Measurements from ENCODE around the gene NOX5.
"Not testable (repeated sequence)": the region's sequence is repeated elsewhere in the genome, so short reads cannot be mapped to it uniquely, and the experiment has no call there.

Gene NOX5, protein sequence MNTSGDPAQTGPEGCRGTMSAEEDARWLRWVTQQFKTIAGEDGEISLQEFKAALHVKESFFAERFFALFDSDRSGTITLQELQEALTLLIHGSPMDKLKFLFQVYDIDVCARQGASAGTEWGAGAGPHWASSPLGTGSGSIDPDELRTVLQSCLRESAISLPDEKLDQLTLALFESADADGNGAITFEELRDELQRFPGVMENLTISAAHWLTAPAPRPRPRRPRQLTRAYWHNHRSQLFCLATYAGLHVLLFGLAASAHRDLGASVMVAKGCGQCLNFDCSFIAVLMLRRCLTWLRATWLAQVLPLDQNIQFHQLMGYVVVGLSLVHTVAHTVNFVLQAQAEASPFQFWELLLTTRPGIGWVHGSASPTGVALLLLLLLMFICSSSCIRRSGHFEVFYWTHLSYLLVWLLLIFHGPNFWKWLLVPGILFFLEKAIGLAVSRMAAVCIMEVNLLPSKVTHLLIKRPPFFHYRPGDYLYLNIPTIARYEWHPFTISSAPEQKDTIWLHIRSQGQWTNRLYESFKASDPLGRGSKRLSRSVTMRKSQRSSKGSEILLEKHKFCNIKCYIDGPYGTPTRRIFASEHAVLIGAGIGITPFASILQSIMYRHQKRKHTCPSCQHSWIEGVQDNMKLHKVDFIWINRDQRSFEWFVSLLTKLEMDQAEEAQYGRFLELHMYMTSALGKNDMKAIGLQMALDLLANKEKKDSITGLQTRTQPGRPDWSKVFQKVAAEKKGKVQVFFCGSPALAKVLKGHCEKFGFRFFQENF

DNA sequence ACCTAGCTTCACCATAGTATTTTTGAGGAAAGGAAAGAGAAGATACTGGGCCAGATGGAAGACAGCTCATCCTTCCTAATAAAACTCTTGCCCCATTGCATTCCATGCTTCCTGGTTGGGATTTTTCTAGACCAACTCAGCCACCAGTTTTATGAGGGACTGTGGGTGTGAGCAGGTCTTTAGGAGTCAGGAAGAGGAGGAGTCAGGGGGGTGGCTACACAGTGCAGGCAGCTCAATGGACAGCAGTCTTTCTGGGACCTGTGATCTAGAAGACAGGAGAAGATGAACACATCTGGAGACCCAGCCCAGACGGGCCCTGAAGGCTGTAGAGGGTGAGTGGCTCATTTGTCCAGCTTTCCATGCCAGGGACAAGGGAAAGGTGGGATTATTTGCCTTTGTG is at the start of gene NOX5:
TSS of gene NOX5 (plus strand) at position 242 of the 400 bp plus-strand sequence. CDS start at position 283, 41 bp downstream.
- no peak for DNase-seq

DNA sequence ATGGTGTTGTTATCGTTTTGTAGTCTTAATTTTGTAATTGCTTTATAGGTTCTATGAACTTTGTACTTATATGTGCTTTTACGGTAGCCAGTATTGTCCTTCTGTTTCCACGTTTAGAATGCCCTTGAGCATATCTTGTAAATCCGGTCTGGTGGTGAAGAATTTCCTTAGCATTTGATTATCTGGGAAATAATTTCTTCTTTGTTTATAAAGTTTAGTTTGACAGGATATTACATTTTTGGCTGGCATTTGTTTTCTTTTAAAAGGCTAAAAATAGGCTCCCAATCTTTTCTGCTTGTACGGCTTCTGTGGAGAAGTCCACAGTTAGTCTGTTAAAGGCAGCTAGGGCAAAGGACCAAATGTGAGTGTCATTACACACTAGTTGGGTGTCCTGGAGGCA is 47.5 kb upstream of the NOX5 start:
- DNase-seq = no peak

DNA sequence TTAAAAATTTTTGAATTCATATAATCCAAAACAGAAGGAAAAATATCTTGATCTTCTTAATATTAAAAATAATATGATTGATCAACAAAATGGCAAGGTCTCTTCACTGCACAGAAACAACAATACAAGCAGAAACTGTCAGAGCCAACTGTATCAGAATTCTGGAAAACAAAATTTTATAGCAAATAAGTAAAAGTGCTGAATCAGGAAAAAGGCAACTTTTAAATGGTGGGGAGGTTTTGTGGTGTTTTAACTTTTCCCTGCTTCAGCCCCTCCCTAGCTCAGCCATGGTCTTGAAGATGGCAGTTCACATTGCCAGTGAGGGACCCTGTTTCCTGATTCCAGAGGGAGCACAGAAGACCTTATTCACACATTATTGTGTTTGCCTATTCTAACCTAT is 46.5 kb upstream of the NOX5 start:
- DNase-seq = no peak

DNA sequence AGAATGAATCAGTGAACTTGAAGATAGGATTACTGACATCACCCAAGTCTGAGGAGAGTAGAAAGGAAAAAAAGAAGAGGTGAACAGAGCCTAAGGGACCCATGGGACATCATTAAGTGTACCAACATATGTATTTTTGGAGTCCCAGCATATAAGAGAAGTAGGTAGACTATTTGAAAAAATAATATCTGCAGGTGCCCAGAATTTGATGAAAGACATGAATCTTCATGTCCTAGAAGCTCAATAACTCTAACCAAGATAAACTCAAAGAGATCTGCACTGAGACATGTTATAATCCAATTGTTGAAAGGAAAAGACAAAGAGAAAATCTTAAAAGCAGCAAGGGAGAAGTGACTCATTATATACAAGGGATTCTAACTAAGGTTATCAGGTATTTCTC is 45.2 kb upstream of the NOX5 start:
- no peak for DNase-seq

DNA sequence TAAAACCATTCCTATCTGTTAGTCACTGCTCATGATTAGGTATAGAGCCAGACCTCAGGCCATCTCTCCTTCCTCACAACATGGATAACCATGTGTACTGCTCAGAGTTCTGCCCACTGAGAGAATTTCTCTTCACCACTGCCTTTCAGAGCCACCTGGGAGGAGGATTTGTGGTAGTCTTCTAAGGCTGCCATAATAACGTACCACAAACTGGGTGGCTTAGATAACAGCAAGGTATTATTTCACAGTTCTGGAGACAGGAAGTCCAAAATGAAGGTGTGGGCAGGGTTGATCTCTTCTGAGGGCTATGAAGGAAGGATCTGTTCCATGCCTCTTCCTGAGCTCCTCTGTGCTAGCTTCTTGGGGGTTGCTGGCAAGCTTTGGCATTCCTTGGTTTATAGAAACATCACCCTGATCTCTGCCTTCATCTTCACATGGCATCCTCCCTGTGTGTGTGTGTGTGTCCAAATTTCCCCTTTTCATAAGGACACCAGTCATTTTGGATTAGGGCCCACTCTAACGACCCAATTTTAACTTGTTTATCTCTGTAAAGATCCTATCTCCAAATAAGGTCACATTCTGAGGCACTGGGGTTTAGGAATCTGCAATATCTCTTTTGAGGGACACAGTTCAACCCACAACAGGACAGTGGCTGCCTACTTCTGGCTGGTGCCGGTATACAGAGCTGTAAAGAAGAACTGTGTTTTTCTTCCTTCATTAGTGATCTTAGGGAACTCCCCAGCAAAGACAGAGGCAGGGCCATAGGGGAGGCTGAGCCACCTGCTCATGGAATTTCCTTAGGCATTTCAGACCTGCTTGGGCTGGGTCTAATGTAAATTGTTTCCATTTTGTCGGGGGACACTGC is 42.1 kb upstream of the NOX5 start:
- no peak for DNase-seq

DNA sequence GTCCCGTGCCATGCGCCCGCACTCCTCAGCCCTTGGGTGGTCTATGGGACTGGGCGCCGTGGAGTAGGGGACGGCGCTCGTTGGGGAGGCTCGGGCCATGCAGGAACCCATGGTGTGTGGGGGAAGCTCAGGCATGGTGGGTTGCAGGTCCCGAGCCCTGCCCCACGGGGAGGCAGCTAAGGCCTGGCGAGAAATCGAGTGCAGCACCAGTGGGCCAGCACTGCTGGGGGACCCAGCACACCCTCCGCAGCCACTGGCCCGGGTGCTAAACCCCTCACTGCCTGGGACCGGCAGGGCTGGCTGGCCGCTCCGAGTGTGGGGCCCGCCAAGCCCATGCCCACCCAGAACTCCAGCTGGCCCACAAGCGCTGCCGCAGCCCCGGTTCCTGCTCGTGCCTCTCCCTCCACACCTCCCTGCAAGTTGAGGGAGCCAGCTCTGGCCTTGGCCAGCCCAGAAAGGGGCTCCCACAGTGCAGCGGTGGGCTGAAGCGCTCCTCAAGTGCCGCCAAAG is 38.8 kb upstream of the NOX5 start:
- DNase-seq = not testable (repeated sequence)

DNA sequence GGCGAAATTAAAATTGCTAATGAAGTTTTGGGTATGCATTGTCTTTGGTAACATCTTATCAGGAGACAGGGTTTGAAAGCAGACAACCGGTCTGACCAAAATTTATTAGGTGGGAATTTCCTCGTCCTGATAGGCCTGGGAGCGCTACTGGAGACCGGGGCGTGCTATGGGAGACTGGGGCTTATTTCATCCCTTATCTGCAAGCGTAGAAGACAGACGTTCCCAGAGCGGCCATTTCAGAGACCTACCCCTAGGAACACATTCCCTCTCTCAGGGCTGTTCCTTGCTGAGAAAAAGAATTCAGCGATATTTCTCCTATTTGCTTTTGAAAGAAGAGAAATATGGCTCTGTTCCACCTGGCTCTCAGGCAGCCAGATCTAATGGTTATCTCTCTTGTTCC is 37.1 kb upstream of the NOX5 start:
- DNase-seq = not testable (repeated sequence)

DNA sequence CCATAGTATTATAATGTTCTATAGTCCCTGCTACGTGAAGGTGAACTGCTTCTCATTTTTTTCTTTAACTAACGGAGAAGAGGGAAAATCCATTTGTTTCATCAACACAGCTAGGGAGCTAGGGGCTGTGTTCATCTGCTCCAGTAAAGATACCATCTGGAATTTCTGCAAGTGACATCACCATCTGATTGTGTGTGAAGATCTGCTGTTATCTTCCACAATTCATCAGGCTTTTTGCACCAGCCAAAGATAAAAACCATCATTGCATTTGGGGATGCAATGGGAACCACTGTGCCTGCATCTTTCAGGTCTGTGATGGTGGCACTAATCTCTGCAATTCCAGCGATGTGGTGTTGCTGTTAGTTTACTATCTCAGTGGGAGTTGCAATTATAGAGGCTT is 35.5 kb upstream of the NOX5 start:
- DNase-seq = no peak

DNA sequence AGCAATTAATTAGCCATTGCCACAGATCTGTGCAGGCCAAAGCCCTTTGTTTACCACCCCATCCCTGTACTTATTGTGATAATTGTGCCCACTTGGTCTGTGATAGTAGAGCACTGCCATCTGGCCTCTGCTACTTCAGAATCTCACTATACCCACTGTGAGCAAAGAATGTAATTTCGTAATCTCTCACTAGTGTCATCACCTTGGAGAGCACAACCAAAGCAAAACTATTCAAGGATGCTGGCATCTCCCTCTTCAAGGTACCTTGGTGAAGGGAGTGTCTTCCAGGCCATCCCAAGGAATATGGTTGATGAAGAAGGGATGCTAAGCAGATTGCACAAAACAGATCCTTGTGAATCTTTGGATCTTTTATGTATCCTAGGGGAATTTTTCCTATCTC is 34.7 kb upstream of the NOX5 start:
- no peak for DNase-seq

DNA sequence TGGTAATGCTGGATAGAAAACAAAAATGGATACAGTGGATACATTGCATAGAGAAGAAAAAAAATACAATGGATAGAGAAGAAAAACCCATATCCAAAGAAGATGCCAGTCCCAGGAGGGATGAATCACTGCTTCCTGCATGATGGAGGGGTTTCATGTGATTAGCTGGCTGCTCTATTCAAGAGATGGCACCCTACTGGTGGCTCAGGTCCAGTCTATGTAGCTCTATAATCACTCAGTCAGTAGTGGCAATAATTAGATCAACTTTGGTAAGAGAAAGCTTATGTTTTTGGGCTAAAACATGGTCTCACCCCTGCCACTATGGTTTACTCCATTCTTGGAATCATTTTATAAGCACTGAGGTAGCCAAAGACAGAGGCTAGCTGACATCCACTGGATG is 33.7 kb upstream of the NOX5 start:
- no peak for DNase-seq

DNA sequence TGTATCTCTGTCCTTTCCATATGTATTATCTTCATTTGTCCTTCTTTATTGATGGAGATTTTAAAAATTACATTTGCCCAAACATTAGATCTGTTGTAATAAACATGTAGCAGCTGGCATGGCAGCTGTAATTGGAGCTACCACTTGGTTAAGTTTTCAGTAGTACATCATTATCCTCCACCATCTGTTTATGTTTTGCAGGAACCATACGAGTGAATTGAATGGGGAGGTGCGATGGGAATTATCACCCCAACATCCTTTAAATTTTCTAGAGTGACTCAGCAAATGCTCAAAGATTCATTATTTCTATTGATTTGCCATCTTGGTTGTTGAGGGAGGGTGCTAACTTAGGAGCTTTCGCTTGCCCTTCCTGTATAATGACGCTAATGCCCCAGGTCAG is 32.6 kb upstream of the NOX5 start:
- no peak for DNase-seq

DNA sequence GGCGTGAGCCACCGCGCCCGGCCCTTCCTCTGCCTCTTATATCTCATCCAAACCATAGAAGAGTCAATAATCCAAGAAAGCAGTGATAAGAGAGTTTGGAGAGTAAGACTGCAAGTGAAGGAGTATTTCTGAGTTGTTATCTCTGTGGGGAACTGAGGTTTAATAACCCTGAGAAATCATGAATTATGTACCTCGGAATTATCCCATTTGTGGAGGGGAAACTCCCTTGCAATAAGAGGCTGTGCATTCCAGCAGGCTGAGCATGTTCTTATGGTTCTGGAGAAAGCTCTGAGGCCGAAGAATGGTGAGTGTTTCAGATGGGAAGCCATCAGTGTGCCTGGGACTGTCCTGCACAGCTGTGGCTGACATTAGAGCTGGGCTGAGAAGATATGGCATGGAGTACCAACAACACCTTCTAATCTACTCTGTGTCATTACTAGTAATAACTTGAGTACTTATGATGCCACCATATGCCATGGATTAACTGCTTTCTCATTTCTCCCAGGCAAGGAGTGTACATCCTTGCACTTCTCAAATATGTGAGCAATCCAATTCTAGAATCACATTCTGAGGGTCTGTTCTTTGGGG is 31.4 kb upstream of the NOX5 start:
- no peak for DNase-seq

DNA sequence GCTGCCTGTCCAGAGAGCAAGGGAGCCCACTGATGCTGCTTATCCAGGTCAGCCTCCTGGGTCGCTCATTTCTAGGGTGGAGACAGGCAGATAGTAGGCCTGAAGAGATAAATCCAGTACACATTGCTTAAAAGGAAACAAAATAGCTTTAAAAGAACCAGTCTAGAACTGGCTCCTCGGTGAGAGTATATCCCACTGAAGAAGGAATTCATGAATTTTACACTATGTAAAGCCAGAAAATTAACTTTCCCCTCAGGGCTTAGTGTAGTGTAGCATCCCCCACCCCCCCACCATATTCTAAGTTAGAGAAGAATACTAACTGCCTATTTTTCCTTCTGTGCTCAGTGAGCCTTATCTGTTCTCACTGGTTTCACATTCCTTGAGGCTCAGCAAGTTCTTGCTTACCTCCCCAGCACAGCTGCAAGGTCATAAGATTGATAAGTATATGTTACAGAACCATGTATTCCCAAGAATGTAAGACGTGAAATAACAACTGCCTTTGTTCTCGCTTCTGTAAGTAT is 30.5 kb upstream of the NOX5 start:
- DNase-seq = no peak

DNA sequence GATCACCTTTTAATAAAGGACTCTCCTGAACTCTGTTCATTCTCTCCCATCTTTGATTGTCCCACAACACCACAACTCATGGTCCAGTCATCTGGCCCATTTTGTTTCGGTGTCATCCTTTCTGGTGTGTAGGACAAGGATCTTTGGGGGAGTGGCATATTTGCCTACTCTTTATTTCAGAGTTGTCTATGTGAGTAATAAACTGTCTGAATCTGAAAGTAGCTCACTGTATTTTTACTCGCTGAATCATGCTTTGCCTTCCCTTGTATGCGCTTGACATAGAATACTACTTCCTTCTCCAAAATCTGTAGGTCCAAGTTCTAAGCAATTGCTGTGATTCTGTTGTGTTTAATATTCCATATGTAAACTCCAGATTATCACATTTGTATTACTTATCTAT is 29.9 kb upstream of the NOX5 start:
- no peak for DNase-seq

DNA sequence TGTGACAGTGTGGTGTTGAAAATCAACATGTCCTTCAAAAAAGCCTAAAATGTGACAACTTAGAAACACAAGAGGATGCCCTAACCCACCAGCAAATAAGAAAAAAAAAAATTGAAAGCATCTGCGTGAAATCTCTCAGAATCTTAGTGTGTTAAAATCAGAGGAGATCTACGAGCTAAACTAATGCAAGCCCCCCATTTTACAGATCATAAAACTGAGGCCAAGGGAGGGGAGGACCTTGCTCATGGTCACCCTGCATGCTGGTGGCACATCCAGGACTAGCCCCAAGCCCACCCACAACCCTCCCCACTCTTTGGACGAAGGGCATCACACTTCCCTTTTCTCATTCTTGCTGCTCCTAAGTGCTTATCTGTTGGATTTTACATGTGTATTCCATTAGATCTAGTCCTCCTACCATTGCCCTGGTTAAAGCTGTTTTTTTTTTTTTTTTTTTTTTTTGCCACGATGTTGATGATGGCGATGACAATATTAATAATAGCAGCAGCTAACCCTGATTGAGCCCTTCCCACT is 29.1 kb upstream of the NOX5 start:
- DNase-seq = no peak

DNA sequence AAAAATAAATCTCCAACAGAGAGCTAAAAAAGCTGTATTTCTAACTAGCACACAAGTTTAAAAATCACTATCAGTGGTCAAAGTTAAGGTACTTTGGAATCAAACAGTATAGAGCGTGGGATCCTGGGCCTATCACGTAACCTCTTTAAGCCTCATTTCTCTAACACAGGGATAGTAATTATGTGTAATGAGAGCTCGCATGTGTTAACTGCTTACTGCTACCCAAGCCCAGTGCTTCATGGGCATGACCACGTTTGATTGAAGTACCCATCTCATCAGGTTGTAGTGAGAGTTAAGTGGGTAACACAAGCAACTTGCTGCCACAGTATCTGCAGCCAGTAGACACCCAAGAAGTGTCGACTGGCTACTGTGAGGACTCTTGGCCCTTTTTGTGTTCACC is 28.2 kb upstream of the NOX5 start:
- DNase-seq = no peak

DNA sequence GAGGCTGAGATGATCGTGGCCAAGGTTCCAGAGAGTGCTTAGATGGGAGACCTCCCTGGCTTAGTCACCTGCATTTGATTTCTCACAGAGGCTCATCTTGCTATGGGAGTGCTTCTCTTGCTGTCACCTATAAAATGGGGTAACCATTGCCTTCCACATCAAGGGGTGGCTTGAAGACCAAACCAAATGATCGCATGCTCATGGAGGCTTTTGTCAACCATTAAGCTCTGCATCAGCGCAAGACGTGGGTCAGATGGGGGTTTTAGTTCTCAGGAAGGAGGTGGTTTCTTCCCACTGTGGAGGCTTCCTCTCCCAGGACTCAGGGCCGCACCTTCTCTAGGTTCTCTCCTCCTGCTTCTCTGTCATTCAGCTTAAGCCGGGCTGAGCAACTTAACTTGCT is 27.4 kb upstream of the NOX5 start:
- no peak for DNase-seq

DNA sequence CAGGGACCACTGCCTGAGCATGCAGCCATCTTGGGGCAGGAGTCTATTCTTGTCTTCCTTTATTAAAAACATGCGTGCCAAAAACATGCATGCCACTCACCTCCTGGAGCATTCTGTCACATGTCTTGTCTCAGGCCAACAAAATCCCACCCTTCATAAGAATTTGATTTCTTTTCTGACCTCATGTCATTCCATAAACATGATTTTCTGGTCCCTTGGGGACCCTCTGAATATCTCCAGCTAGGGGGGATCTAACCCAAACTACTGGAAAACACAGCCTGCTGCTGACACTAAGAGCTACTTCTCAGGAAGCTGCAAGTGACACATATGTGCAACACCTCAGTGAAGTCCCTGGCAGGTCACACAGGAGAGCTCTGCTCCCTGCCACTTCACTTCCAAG is 26.8 kb upstream of the NOX5 start:
- no peak for DNase-seq

DNA sequence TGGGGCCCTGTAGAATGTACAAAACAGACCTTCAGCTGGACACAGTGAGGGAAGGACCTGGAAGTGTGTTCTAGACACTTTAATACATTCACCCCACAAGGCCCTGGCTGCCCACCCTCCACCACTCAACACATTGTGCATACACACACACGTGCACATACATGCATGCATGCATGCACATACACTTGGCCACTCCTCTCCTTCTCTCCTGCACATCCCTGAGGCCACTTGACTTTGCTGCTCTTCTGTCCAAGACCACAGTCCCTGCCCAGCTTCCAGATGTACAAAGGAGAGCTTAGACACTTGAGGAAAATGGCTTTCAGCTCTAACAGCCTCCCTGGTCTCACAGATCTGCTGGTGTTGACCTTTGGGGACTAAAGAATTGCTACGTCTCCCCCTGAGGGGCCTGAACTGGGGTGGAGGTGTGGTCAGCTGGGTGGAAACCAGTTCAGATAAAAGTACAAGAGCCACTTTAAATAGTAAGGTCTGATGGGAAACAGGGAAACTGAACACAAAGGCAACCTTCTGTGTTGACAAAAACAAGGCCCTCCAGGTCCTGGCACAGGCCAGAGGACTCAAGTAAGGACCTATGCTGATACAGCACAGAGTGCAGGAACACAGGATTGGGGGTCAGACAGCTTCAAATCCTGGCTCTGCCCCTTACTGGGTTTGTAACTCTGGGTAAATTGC is 24.8 kb upstream of the NOX5 start:
- no peak for DNase-seq

DNA sequence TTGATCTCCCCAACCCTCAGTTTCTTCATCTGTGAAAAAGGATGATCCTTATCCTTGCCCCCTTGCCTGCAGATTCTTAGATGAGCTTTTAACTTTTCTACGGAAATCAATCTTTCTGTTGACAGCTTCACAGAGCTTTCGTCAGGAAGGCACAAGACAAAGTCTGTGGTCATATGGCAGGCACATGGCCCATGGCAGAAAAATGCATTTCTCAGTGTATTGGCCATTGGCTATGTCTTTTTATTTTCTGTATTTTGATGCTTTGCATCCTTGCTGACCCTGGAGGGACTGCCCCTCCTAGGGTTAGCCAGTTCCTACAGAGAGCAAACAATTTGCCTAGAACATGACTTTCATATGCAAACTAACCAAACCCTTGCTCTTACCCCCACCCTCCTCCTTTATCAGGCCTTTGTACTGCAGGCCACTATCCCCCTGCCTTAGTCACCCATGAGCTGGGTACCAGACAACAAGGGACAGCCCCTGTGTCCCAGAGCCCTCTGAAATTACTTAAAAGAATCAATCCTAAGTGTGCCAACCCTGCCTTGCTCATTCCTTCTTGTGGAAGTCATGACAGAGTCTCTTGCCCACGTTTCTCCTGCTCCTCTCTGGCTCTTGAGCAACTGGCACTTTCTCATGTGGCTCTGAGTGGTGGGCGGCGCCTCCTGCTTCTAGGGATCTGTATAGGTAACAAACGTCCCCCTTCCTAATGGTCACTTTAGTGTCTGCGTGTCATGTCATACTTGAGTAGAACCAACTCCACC is 24.1 kb upstream of the NOX5 start:
- no peak for DNase-seq

DNA sequence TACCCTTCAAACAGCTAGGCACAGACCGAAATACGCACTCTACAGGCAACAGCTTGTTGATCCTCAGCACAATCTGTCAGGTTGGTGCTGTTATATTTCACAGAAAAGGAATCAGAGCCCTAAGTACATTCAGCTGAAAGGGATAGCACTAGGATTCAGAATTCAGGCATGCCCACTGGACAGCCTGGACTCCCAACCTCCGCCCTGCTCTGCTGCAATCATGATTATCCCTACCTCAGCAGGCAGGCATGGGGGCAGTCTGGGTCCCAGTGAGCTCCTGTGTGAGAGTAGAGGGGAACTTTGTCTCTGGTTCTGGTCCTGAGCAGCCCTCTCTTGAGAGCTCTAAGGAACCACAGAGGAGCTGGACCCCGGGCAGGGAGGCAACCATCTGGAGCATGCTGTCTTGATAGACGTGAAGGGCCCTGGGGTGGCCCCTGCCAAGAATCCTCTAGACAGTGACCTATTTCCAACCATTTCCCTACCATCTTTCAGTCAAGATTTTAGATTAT is 23.4 kb upstream of the NOX5 start:
- no peak for DNase-seq

Data from activated T-cell treated with anti-CD3 and anti-CD28 coated beads for 4 hours (primary cell).